Kidney (tissue), 14 donors: ENCODE results near the gene DNAH11. TPM values are rescaled to one million over a fixed set of nuclear protein-coding genes. Genes with fewer than 3 reads are reported as not detected.
A peak's percentile ranks its signal among the peaks of the same experiment; 100 is the strongest.

ENCODE experiments used
- DNase-seq, 5 donors: peaks; one replicate each; pipeline ENCODE4 v3.0.0-alpha.2; 2013 to 2020
- FAIRE-seq: peaks from 2 replicates; lab custom pipeline; 2012; peaks lifted over from hg19 to GRCh38; lab: Jason Lieb, UNC
- H3K27ac ChIP-seq, 2 donors: one replicate each; pipeline ENCODE4 v1.7.0; 2013; ENCODE audit warnings: low read depth in 2 of 2, low read length in 2 of 2, inconsistent platforms in 1 of 2
- H3K27me3 ChIP-seq: one replicate; pipeline ENCODE4 v1.7.1; 2013; ENCODE audit warnings: low read length, inconsistent platforms; ENCODE audit not compliant: control insufficient read depth, insufficient read depth
- H3K36me3 ChIP-seq, 3 donors: one replicate each; pipeline versions ENCODE4 v1.7.0 to v1.7.1; 2013; ENCODE audit warnings: low read length in 3 of 3, control low read depth in 1 of 3, inconsistent platforms in 1 of 3; ENCODE audit not compliant: insufficient read depth in 3 of 3, control insufficient read depth in 2 of 3
- H3K4me1 ChIP-seq, 3 donors: one replicate each; pipeline versions ENCODE4 v1.7.0 to v1.7.1; 2013; ENCODE audit warnings: low read length in 3 of 3, inconsistent platforms in 1 of 3, low read depth in 1 of 3; ENCODE audit not compliant: control insufficient read depth in 2 of 3, insufficient read depth in 2 of 3
- H3K4me3 ChIP-seq, 3 donors: one replicate each; pipeline versions ENCODE4 v1.7.0 to v1.8.1; 2013; ENCODE audit warnings: low read length in 3 of 3, control low read depth in 1 of 3, inconsistent platforms in 1 of 3
- H3K9ac ChIP-seq, 3 donors: one replicate each; pipeline versions ENCODE4 v1.7.0 to v1.7.1; 2013; ENCODE audit warnings: low read length in 3 of 3, control low read depth in 1 of 3, inconsistent platforms in 1 of 3
- H3K9me3 ChIP-seq, 3 donors: one replicate each; pipeline versions ENCODE4 v1.7.0 to v1.7.1; 2013; ENCODE audit warnings: low read length in 3 of 3, control low read depth in 1 of 3, inconsistent platforms in 1 of 3; ENCODE audit not compliant: control insufficient read depth in 2 of 3, insufficient read depth in 1 of 3
- CTCF ChIP-seq: IDR thresholded peaks from 3 replicates; pipeline ENCODE4 v1.5.1; 2012; ENCODE audit warnings: mild to moderate bottlenecking, moderate library complexity, borderline replicate concordance; ENCODE audit not compliant: insufficient read depth; ENCODE audit errors: extremely low read depth
- intact Hi-C: fragments of 100-400 bp; cut with DNase I; formaldehyde crosslinking; loops from one replicate; pipeline ENCODE4 v1.11.1; 2022
- polyA plus RNA-seq: library from polyadenylated mRNA; stranded (reverse); fragments of 350-450 nt; fragmentation: Illumina TruSeq; extraction: RNeasy Lipid Tissue Mini Kit (QIAGEN cat#74804); gene quantifications from one replicate; pipeline ENCODE4 v1.2.3, GENCODE V29; 2014; ENCODE audit warnings: low read depth, low replicate concordance; ENCODE audit not compliant: insufficient read depth
- total RNA-seq: library from RNA; stranded (reverse); fragmentation: NEBNext Ultra II Directional; extraction: Animal tissue kit (Norgen Biotek cat#: 25700); gene quantifications from one replicate; pipeline ENCODE4 v1.2.1, GENCODE V29; 2021
- donor health status: control.
- donor health status: control.
- donor health status: control.
- donor health status: control.
- donor health status: control.
- donor health status: DM: yes; HTN: yes; CAD: no.
- donor health status: Normal renal cell carcinoma (clear cell type).

The DNAH11 gene
- total and polyA plus RNA-seq, 2 donors from 2014 or later: 0.58 to 2.3 TPM

GRCh38 chr7:21550821-21551531 lies 8.1 kb downstream of the DNAH11 start:
- TF ChIP-seq CTCF: no peak
- Histone ChIP-seq H3K9me3 (no peaks in the 10 kb centered on the region), H3K4me1 (no peaks in the 10 kb centered on the region), H3K9ac (no peak overlapping the region), H3K27me3 (peaks cover 1% of the 10 kb centered on the region), H3K27ac (no peak overlapping the region), H3K4me3 (no peak overlapping the region), H3K36me3 (no peaks in the 10 kb centered on the region)
- intact Hi-C loops: no loop called here
- DNase-seq (peak in 2 of 5 donors; percentile 34 to 41), FAIRE-seq (no peak)

- intact Hi-C loops: no loop called here
- Histone ChIP-seq H3K4me3 (no peak overlapping the region), H3K27me3 (no peaks in the 10 kb centered on the region), H3K9ac (no peak overlapping the region), H3K36me3 (no peaks in the 10 kb centered on the region), H3K9me3 (no peaks in the 10 kb centered on the region), H3K27ac (no peak overlapping the region), H3K4me1 (no peaks in the 10 kb centered on the region)
- no peak for FAIRE-seq
- DNase-seq: no peak
- no peak for TF ChIP-seq CTCF
Observed at GRCh38 chr7:21562385-21562784, 19.5 kb downstream of the DNAH11 start.

- TF ChIP-seq CTCF: no peak
- intact Hi-C loops: no loop called here
- DNase-seq (no peak), FAIRE-seq (no peak)
- H3K4me1 ChIP-seq: no peaks in the 10 kb centered on the region
- no peaks in the 10 kb centered on the region for H3K27me3 ChIP-seq
- H3K9me3 ChIP-seq: no peaks in the 10 kb centered on the region
- H3K4me3 ChIP-seq: no peak overlapping the region
- H3K9ac ChIP-seq: no peak overlapping the region
- H3K36me3 ChIP-seq: no peaks in the 10 kb centered on the region
- H3K27ac ChIP-seq: no peak overlapping the region
Observed at GRCh38 chr7:21565614-21566013, 22.8 kb downstream of the DNAH11 start.
